PC-3 (cell line): ENCODE measurements around the gene HHAT. TPM values are rescaled to one million over a fixed set of nuclear protein-coding genes. Genes with fewer than 3 reads are reported as not detected.

ENCODE experiments used
- ATAC-seq: fragments of 200-7000 bp; cut with Tn5 transposase; 2 replicates; pipeline ENCODE4 v1.9.1; 2020; ENCODE audit warnings: mild to moderate bottlenecking, moderate library complexity
- BruUV-seq: library from RNA; stranded (reverse); fragments of 400-500 nt; replicated peaks from 2 replicates; lab custom pipeline; 2021; lab: Mats Ljungman, UMichigan
- CTCF ChIA-PET: fragments of 300-600 bp; sonication (Branson Sonifier 250); formaldehyde crosslinking; loops from one replicate; lab custom pipeline; 2022; ENCODE audit warnings: antibody characterized with exemption; lab: Charles Lee
- POLR2A ChIA-PET: fragments of 300-600 bp; sonication (Branson Sonifier 250); formaldehyde crosslinking; loops from one replicate; lab custom pipeline; 2022; ENCODE audit warnings: antibody characterized with exemption; ENCODE audit not compliant: unreplicated experiment; lab: Charles Lee
- DNase-seq: peaks from one replicate; pipeline ENCODE4 v3.0.0-alpha.2; 2015
- H2AFZ ChIP-seq: fragments of 300-600 bp; sonication (generic); 2 replicates; pipeline ENCODE4 v1.6.0; 2016; ENCODE audit warnings: antibody characterized with exemption, low read length
- H3F3A ChIP-seq: fragments of 300-600 bp; sonication (generic); one replicate; pipeline ENCODE4 v1.6.0; 2017; ENCODE audit warnings: antibody characterized with exemption, low read length, control low read depth, mild to moderate bottlenecking; ENCODE audit not compliant: unreplicated experiment
- H3K27ac ChIP-seq: fragments of 300-600 bp; sonication (generic); 2 replicates; pipeline ENCODE4 v1.5.1; 2016; ENCODE audit warnings: mild to moderate bottlenecking, low read length
- H3K27me3 ChIP-seq: fragments of 300-600 bp; sonication (generic); 2 replicates; pipeline ENCODE4 v1.6.1; 2016; ENCODE audit warnings: low read length, mixed read lengths
- H3K36me3 ChIP-seq: fragments of 300-600 bp; sonication (generic); 2 replicates; pipeline ENCODE4 v1.6.1; 2016; ENCODE audit warnings: low read depth, mixed run types, low read length, mixed read lengths
- H3K4me1 ChIP-seq: fragments of 300-600 bp; sonication (generic); 2 replicates; pipeline ENCODE4 v1.5.1; 2016; ENCODE audit warnings: low read length; ENCODE audit not compliant: insufficient read depth
- H3K4me2 ChIP-seq: fragments of 300-600 bp; sonication (generic); 2 replicates; pipeline ENCODE4 v1.6.0; 2016; ENCODE audit warnings: low read length
- H3K4me3 ChIP-seq: fragments of 300-600 bp; sonication (generic); 2 replicates; pipeline ENCODE4 v1.5.1; 2016; ENCODE audit warnings: mild to moderate bottlenecking, low read length, mixed read lengths
- H3K79me2 ChIP-seq: fragments of 300-600 bp; sonication (generic); 2 replicates; pipeline ENCODE4 v1.6.1; 2017; ENCODE audit warnings: low read length, mixed read lengths
- H3K9ac ChIP-seq: fragments of 300-600 bp; sonication (generic); 2 replicates; pipeline ENCODE4 v1.6.0; 2016; ENCODE audit warnings: mild to moderate bottlenecking, low read length
- H3K9me2 ChIP-seq: fragments of 300-600 bp; sonication (generic); replicated peaks from 2 replicates; pipeline ENCODE4 v1.6.1; 2016; ENCODE audit warnings: mixed run types, low read length, mixed read lengths
- H3K9me3 ChIP-seq: fragments of 300-600 bp; sonication (generic); 2 replicates; pipeline ENCODE4 v1.6.1; 2016; ENCODE audit warnings: low read length, mixed read lengths
- H4K20me1 ChIP-seq: fragments of 300-600 bp; sonication (generic); 2 replicates; pipeline ENCODE4 v1.6.1; 2016; ENCODE audit warnings: low read length, mixed read lengths
- EZH2 ChIP-seq: fragments of 300-600 bp; sonication (generic); IDR thresholded peaks from one replicate; pipeline ENCODE4 v1.6.1; 2017; ENCODE audit warnings: antibody characterized with exemption, mild to moderate bottlenecking, low read length; ENCODE audit not compliant: unreplicated experiment
- EZH2phosphoT487 ChIP-seq: fragments of 300-600 bp; sonication (generic); IDR thresholded peaks from 2 replicates; pipeline ENCODE4 v1.6.1; 2018; ENCODE audit warnings: mild to moderate bottlenecking, antibody characterized with exemption, low read length, borderline replicate concordance
- intact Hi-C: fragments of 100-400 bp; cut with micrococcal nuclease; formaldehyde crosslinking; loops from 2 replicates; pipeline ENCODE4 v1.9.0; 2023
- total RNA-seq: library from RNA; depleted of rRNA; stranded (reverse); fragments of >200 nt; gene quantifications from 2 replicates; pipeline ENCODE4 v1.2.3, GENCODE V29; 2014
- TF ChIP-seq, protein P1 (sequence below): fragments of 300-600 bp; sonication (generic); conservative IDR thresholded peaks from 2 replicates; pipeline ENCODE4 v1.5.1; 2017; ENCODE audit warnings: antibody characterized with exemption, low read depth, mild to moderate bottlenecking, low read length

HHAT gene
- total RNA-seq, 1 experiment from 2014 or later = 3.4 TPM

GRCh38 chr1:210709701-210710100 lies 381.0 kb downstream of the HHAT start:
- BruUV-seq = no TSS peak
- Histone ChIP-seq H3K79me2 (no peaks in the 10 kb centered on the region), H3K4me3 (no peak overlapping the region), H3K27me3 (peaks cover 19% of the 10 kb centered on the region), H3K9me3 (no peaks in the 10 kb centered on the region), H3K4me1 (no peaks in the 10 kb centered on the region), H3K36me3 (no peaks in the 10 kb centered on the region), H3K9me2 (no peaks in the 10 kb centered on the region), H2AFZ (no peak overlapping the region), H3K4me2 (no peak overlapping the region), H3F3A (no peaks in the 10 kb centered on the region), H3K9ac (no peak overlapping the region), H3K27ac (no peak overlapping the region), H4K20me1 (no peaks in the 10 kb centered on the region)
- DNase-seq (no peak), ATAC-seq (no peak)
- TF ChIP-seq, protein P1, sequence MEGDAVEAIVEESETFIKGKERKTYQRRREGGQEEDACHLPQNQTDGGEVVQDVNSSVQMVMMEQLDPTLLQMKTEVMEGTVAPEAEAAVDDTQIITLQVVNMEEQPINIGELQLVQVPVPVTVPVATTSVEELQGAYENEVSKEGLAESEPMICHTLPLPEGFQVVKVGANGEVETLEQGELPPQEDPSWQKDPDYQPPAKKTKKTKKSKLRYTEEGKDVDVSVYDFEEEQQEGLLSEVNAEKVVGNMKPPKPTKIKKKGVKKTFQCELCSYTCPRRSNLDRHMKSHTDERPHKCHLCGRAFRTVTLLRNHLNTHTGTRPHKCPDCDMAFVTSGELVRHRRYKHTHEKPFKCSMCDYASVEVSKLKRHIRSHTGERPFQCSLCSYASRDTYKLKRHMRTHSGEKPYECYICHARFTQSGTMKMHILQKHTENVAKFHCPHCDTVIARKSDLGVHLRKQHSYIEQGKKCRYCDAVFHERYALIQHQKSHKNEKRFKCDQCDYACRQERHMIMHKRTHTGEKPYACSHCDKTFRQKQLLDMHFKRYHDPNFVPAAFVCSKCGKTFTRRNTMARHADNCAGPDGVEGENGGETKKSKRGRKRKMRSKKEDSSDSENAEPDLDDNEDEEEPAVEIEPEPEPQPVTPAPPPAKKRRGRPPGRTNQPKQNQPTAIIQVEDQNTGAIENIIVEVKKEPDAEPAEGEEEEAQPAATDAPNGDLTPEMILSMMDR = no peak
- TF ChIP-seq EZH2 (no peak), EZH2phosphoT487 (no peak)
- ChIA-PET CTCF (no interaction called here), POLR2A (no interaction called here)
- intact Hi-C loops = no loop called here

GRCh38 chr1:210711825-210712612 lies 383.3 kb downstream of the HHAT start:
- H3K9me2 ChIP-seq = no peaks in the 10 kb centered on the region
- DNase-seq = no peak
- intact Hi-C loops = no loop called here
- no peak overlapping the region for H3K4me3 ChIP-seq
- H4K20me1 ChIP-seq = no peaks in the 10 kb centered on the region
- no peak overlapping the region for H2AFZ ChIP-seq
- no peak overlapping the region for H3K4me2 ChIP-seq
- H3K9me3 ChIP-seq = no peaks in the 10 kb centered on the region
- no peaks in the 10 kb centered on the region for H3K36me3 ChIP-seq
- CTCF ChIA-PET = no interaction called here
- BruUV-seq = no TSS peak
- no peak for TF ChIP-seq EZH2phosphoT487
- H3K79me2 ChIP-seq = no peaks in the 10 kb centered on the region
- no peak overlapping the region for H3K9ac ChIP-seq
- POLR2A ChIA-PET = no interaction called here
- ATAC-seq = no peak
- no peak overlapping the region for H3K27ac ChIP-seq
- no peaks in the 10 kb centered on the region for H3K4me1 ChIP-seq
- H3K27me3 ChIP-seq = peaks cover 19% of the 10 kb centered on the region
- no peaks in the 10 kb centered on the region for H3F3A ChIP-seq

GRCh38 chr1:210715072-210715471 lies 386.4 kb downstream of the HHAT start:
- Histone ChIP-seq H3K9ac (no peak overlapping the region), H4K20me1 (no peaks in the 10 kb centered on the region), H3K27ac (no peak overlapping the region), H3K27me3 (no peaks in the 10 kb centered on the region; the same call in 1 of the 2 replicates), H3K36me3 (no peaks in the 10 kb centered on the region), H3K4me2 (no peak overlapping the region), H3K4me3 (no peak overlapping the region), H3K9me3 (no peaks in the 10 kb centered on the region), H3F3A (no peaks in the 10 kb centered on the region), H3K79me2 (no peaks in the 10 kb centered on the region), H3K9me2 (no peaks in the 10 kb centered on the region), H2AFZ (no peak overlapping the region), H3K4me1 (no peaks in the 10 kb centered on the region)
- DNase-seq (no peak), ATAC-seq (no peak)
- intact Hi-C loops = no loop called here
- POLR2A ChIA-PET = no interaction called here
- TF ChIP-seq, protein P1 = no peak
- no peak for TF ChIP-seq EZH2phosphoT487
- TF ChIP-seq EZH2 = no peak
- no TSS peak for BruUV-seq
- CTCF ChIA-PET = no interaction called here
